ENCODE data around the gene FNDC5.

Gene FNDC5

DNA sequence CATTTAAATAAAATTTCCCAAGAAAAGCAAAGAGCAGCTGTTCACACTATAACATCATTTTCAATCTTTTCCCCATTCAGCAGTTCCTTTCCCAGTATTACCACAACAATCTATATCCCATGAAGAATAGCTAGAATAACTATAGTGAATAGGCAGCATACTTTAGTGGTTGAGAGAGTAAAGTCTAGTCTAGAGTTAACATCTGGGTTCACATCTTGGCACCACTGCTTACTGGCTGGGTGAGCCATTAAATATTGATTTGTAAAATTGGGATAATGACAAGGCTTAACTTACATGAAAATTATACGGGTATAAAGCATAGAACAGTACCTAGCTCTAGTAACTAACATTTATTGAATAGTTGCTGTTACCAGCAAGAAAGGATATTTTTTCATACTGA is 38.8 kb downstream of the FNDC5 start:
- H4K20me1 ChIP-seq (ENCODE audit: low read depth, low read length): no peaks in the 10 kb centered on the region
- H3K4me2 ChIP-seq (ENCODE audit: low read depth, low read length, poor library complexity, severe bottlenecking): no peak overlapping the region
- H3K27me3 ChIP-seq (ENCODE audit: low read length): no peaks in the 10 kb centered on the region
- H3K36me3 ChIP-seq (ENCODE audit: low read length): peaks cover 49% of the 10 kb centered on the region
- H3K9me2 ChIP-seq (replicated peaks; ENCODE audit: insufficient read depth, low read length): no peaks in the 10 kb centered on the region
- no peaks in the 10 kb centered on the region for H3K79me2 ChIP-seq (ENCODE audit: insufficient read depth, low read length)
- H3F3A ChIP-seq (ENCODE audit: insufficient read depth): no peaks in the 10 kb centered on the region
- no peak overlapping the region for H3K9ac ChIP-seq (ENCODE audit: low read length)
- H2AFZ ChIP-seq (ENCODE audit: low read depth, low read length, severe bottlenecking): no peak overlapping the region
- TF ChIP-seq EZH2phosphoT487 (conservative IDR thresholded peaks at IDR 0.05; ENCODE audit: low read length): no peak
- TF ChIP-seq CTCF (IDR thresholded peaks at IDR 0.05; ENCODE audit: insufficient read depth, low read length, poor library complexity, severe bottlenecking): no peak
- no peaks in the 10 kb centered on the region for H3K9me3 ChIP-seq (ENCODE audit: insufficient read depth, low read length)
- no peak overlapping the region for H3K27ac ChIP-seq (ENCODE audit: low read depth, low read length)
- H3K4me3 ChIP-seq (ENCODE audit: insufficient read depth, low read length, poor library complexity, severe bottlenecking): no peak overlapping the region

DNA sequence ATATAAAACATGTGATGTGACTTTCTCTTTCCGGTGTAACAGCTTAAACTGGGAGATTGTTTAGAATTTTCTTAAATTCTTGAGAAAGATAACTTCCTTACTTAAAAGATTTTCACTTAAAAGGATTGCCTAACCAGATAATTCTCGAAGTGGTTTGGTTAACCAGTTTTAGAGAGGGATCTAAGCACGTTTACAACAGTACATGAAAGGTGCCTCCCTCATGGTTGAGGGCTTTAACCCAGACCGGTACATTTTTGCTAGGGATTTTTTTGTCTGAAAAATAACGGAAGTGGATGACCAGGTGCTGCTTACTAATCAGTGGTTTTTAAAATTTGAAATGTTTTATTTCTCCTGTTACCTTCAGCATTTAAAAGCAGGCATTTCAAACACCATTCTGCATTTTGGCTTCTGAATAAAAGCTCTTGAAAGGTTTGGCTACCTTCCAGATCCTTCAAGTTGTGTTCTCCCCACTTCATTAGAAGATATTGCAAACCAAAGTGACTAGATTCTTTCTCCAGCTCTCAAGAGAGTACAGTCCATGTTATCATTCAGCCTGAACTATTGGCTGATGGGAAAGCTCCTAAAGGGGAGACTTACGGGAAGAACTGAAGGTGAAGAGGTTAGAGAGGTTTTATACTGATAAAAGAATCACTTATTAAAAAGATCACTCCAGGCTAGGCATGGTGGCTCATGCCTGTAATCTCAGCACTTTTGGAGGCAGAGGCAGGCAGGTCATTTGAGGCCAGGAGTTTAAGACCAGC is 40.4 kb downstream of the FNDC5 start:
- H3K27ac ChIP-seq (ENCODE audit: low read depth, low read length): no peak overlapping the region
- H3K79me2 ChIP-seq (ENCODE audit: insufficient read depth, low read length): no peaks in the 10 kb centered on the region
- no peak overlapping the region for H3K4me3 ChIP-seq (ENCODE audit: insufficient read depth, low read length, poor library complexity, severe bottlenecking)
- no peaks in the 10 kb centered on the region for H3K27me3 ChIP-seq (ENCODE audit: low read length)
- TF ChIP-seq EZH2phosphoT487 (conservative IDR thresholded peaks at IDR 0.05; ENCODE audit: low read length): no peak
- TF ChIP-seq CTCF (IDR thresholded peaks at IDR 0.05; ENCODE audit: insufficient read depth, low read length, poor library complexity, severe bottlenecking): no peak
- peaks cover 50% of the 10 kb centered on the region for H3K36me3 ChIP-seq (ENCODE audit: low read length)
- H3K9ac ChIP-seq (ENCODE audit: low read length): no peak overlapping the region
- H3F3A ChIP-seq (ENCODE audit: insufficient read depth): no peaks in the 10 kb centered on the region
- H4K20me1 ChIP-seq (ENCODE audit: low read depth, low read length): no peaks in the 10 kb centered on the region
- H2AFZ ChIP-seq (ENCODE audit: low read depth, low read length, severe bottlenecking): no peak overlapping the region
- H3K9me3 ChIP-seq (ENCODE audit: insufficient read depth, low read length): no peaks in the 10 kb centered on the region
- H3K9me2 ChIP-seq (replicated peaks; ENCODE audit: insufficient read depth, low read length): no peaks in the 10 kb centered on the region
- H3K4me2 ChIP-seq (ENCODE audit: low read depth, low read length, poor library complexity, severe bottlenecking): no peak overlapping the region

DNA sequence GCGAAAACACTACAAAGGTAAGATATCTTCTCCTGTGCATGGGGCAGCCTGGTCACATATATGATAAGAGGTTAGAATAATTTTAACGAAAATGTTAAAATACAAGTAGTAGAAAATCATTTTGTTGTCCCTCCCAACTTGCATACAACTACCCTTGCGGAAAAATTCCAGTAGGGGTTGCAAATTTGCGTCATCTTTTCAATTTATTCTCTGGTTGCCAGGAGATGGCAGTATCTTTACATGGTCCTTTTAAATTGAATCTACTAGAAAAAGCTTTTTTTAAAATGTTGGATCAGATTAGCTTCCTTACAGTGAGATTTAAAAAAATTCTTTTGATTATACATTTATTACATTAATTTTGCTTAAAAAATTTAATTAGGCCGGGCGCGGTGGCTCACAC is 42.4 kb downstream of the FNDC5 start:
- Histone ChIP-seq H2AFZ (ENCODE audit: low read depth, low read length, severe bottlenecking) (no peak overlapping the region), H3K4me3 (ENCODE audit: insufficient read depth, low read length, poor library complexity, severe bottlenecking) (no peak overlapping the region), H3K79me2 (ENCODE audit: insufficient read depth, low read length) (no peaks in the 10 kb centered on the region), H3K9me3 (ENCODE audit: insufficient read depth, low read length) (no peaks in the 10 kb centered on the region), H4K20me1 (ENCODE audit: low read depth, low read length) (no peaks in the 10 kb centered on the region), H3K9me2 (replicated peaks; ENCODE audit: insufficient read depth, low read length) (no peaks in the 10 kb centered on the region), H3K4me2 (ENCODE audit: low read depth, low read length, poor library complexity, severe bottlenecking) (no peak overlapping the region), H3F3A (ENCODE audit: insufficient read depth) (no peaks in the 10 kb centered on the region), H3K27me3 (ENCODE audit: low read length) (no peaks in the 10 kb centered on the region), H3K9ac (ENCODE audit: low read length) (no peak overlapping the region), H3K36me3 (ENCODE audit: low read length) (peaks cover 46% of the 10 kb centered on the region), H3K27ac (ENCODE audit: low read depth, low read length) (no peak overlapping the region)
- TF ChIP-seq CTCF (IDR thresholded peaks at IDR 0.05; ENCODE audit: insufficient read depth, low read length, poor library complexity, severe bottlenecking) (no peak), EZH2phosphoT487 (conservative IDR thresholded peaks at IDR 0.05; ENCODE audit: low read length) (no peak)

All from SU-DHL-6 (cell line).